Activated gamma-delta T cell treated with Interleukin-2 at 50 U/mL for 16 hours (primary cell): ENCODE results near the gene PCBP2.
"Not testable (repeated sequence)": the region's sequence is repeated elsewhere in the genome, so short reads cannot be mapped to it uniquely, and the experiment has no call there.

Experiments
- DNase-seq: peaks from one replicate; pipeline ENCODE4 v3.0.0-alpha.2; 2020

PCBP2 gene

GRCh38 chr12:53441040-53441833 lies 10.7 kb upstream of the PCBP2 start, which contains the start of gene PRR13:
Gene PRR13, plus strand, starts transcription at chr12:53441734. Its CDS starts 981 bp downstream, at chr12:53442715.
- DNase-seq = peak; percentile 99

GRCh38 chr12:53443955-53444354 lies 7.9 kb upstream of the PCBP2 start:
- no peak for DNase-seq

GRCh38 chr12:53444593-53445325 lies 7.1 kb upstream of the PCBP2 start:
- DNase-seq = not testable (repeated sequence)

- DNase-seq = no peak
Observed at GRCh38 chr12:53450936-53451335, 966 bp upstream of the PCBP2 start.

- peak; percentile 76 for DNase-seq
Observed at GRCh38 chr12:53452159-53453077, 516 bp downstream of the PCBP2 start.

GRCh38 chr12:53453953-53454640 lies 2.2 kb downstream of the PCBP2 start:
- DNase-seq = no peak

- DNase-seq = no peak
Observed at GRCh38 chr12:53454707-53455106, 2.8 kb downstream of the PCBP2 start.

GRCh38 chr12:53456654-53457366 lies 4.9 kb downstream of the PCBP2 start:
- no peak for DNase-seq

- DNase-seq = no peak
Observed at GRCh38 chr12:53459097-53459496, 7.2 kb downstream of the PCBP2 start.

GRCh38 chr12:53461059-53461458 lies 9.2 kb downstream of the PCBP2 start:
- DNase-seq = no peak

- DNase-seq = no peak
Observed at GRCh38 chr12:53461591-53461990, 9.7 kb downstream of the PCBP2 start.

- no peak for DNase-seq
Observed at GRCh38 chr12:53462935-53463334, 11.0 kb downstream of the PCBP2 start.

GRCh38 chr12:53463802-53464560 lies 12.1 kb downstream of the PCBP2 start:
- DNase-seq = no peak

GRCh38 chr12:53464685-53465418 lies 12.9 kb downstream of the PCBP2 start:
- no peak for DNase-seq

GRCh38 chr12:53465679-53466078 lies 13.8 kb downstream of the PCBP2 start:
- DNase-seq = no peak

GRCh38 chr12:53466640-53467039 lies 14.7 kb downstream of the PCBP2 start:
- DNase-seq = no peak

- no peak for DNase-seq
Observed at GRCh38 chr12:53467082-53467481, 15.2 kb downstream of the PCBP2 start.

GRCh38 chr12:53467880-53468279 lies 16.0 kb downstream of the PCBP2 start:
- no peak for DNase-seq

- no peak for DNase-seq
Observed at GRCh38 chr12:53468282-53468681, 16.4 kb downstream of the PCBP2 start.

- no peak for DNase-seq
Observed at GRCh38 chr12:53472056-53472582, 20.2 kb downstream of the PCBP2 start.
